Measurements from ENCODE around the gene WASL. TPM values are rescaled to one million over a fixed set of nuclear protein-coding genes. Genes with fewer than 3 reads are reported as not detected.

Gene WASL
- total and polyA plus RNA-seq, 2 of the 13 experiments (the other 11 are each of a cell fraction or from before 2014, with no cell fraction given), result 7.9 to 12.8 TPM

DNA sequence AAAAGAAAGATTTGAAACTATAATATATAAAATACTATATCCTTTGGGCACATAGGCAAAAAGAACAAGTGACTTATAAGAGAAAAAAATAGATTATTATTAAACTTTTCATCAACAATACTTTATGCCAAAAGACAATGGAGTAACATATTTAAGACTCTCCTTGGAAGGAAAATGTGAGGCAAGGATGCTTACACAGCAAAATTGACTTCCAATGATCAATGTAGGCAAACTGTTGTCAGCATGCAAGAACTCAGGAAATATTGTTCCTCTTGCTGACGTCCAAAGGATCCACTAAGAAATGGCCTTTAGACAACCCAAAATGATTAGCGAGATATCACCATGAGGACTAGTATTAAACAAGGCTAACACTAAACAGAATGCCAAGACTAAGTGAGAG lies 116.0 kb downstream of the WASL start:
- FAIRE-seq (no peak), ATAC-seq (no peak), DNase-seq (ENCODE audit: low spot score) (no peak)
- ChIA-PET POLR2A (no interaction called here), CTCF (ENCODE audit: low intra/inter-chr PET ratio, low total read pairs) (no interaction called here)
- intact Hi-C loops (cut with micrococcal nuclease; ENCODE audit: unreplicated experiment), result loop anchor here (5.0 kb wide), 1 partner anchor 164 kb away; no protein-coding TSS in a partner anchor
- no peaks in the 10 kb centered on the region for H3K79me2 ChIP-seq (ENCODE audit: insufficient read depth, low read length)
- H3K9ac ChIP-seq (ENCODE audit: insufficient read depth, low read depth, low read length), result no peak overlapping the region
- H3K9me3 ChIP-seq (ENCODE audit: low read length), result no peaks in the 10 kb centered on the region
- H3K27ac ChIP-seq (ENCODE audit: extremely low read length, insufficient read depth, low read length), result no peak overlapping the region
- WGBS (ENCODE audit: low lambda C conversion rate), result 46% methylated on average over 2 of the region's 2 CpGs
- no peak overlapping the region for H2AFZ ChIP-seq (ENCODE audit: low read length)
- H3K4me3 ChIP-seq (replicated peaks in 1 of 3; ENCODE audit: insufficient read depth in 1 of 3, low read depth in 2 of 3, low read length in 3 of 3), result no peak overlapping the region
- no peaks in the 10 kb centered on the region for H3K4me1 ChIP-seq (ENCODE audit: insufficient read depth, low read length)
- in situ Hi-C loops (cut with HindIII; ENCODE audit: extremely low pct_ligation_motif_present, low pct_unique_long_range_greater_than_20kb), result loop anchor here (10.0 kb wide), 1 partner anchor 232 kb away; no protein-coding TSS in a partner anchor
- H3K36me3 ChIP-seq (replicated peaks in 1 of 2; ENCODE audit: control insufficient read depth in 1 of 2, insufficient read depth in 2 of 2, low read length in 2 of 2), result no peaks in the 10 kb centered on the region
- no peaks in the 10 kb centered on the region for H3K27me3 ChIP-seq (ENCODE audit: control insufficient read depth in 1 of 2, insufficient read depth in 2 of 2, low read length in 2 of 2)
- TF ChIP-seq MAFK (conservative IDR thresholded peaks at IDR 0.05 in 1 of 2, IDR thresholded peaks at IDR 0.05 in 1 of 2; ENCODE audit: low read length in 2 of 2) (peak; percentile 81 to 90), MAFF (IDR thresholded peaks at IDR 0.05; ENCODE audit: low read depth, low read length) (peak; percentile 82), MAFG (CRISPR knock-in tag; IDR thresholded peaks at IDR 0.05) (no peak)
- H3K4me2 ChIP-seq (ENCODE audit: low read depth, low read length), result no peak overlapping the region
- no TSS peak for BruUV-seq (replicated peaks)
- no peaks in the 10 kb centered on the region for H4K20me1 ChIP-seq (ENCODE audit: insufficient read depth, low read length)

Small RNA genes within 50 kb of the gene (small RNA-seq; reads per million reads assigned to genes)
- gene RNU6-11P (ENCODE audit: insufficient read depth in 2 of 3, insufficient read length in 3 of 3, low read depth in 2 of 3, low replicate concordance in 1 of 3), result 0 reads per million in 3 experiments

Other genes starting within 250 kb of the WASL start
- 0.07 and 0.31 TPM in 2 replicates for gene IQUB, start 214.4 kb downstream of the WASL start, total RNA-seq (2016; rRNA removed; fragmentation: Illumina TruSeq; extraction: Trizol)
- gene IQUB, start 214.4 kb downstream of the WASL start, polyA plus RNA-seq (2011; rRNA removed), result 0.10 TPM in 1 of 2 replicates, not detected in the other
- gene NDUFA5, start 191.2 kb downstream of the WASL start, total RNA-seq (2016; rRNA removed; fragmentation: Illumina TruSeq; extraction: Trizol), result 55.9 and 79.6 TPM in 2 replicates
- gene NDUFA5, start 191.2 kb downstream of the WASL start, polyA plus RNA-seq (2011; rRNA removed), result 10.7 and 16.9 TPM in 2 replicates
- not detected in 2 replicates for gene ASB15, start 147.2 kb downstream of the WASL start, total RNA-seq (2016; rRNA removed; fragmentation: Illumina TruSeq; extraction: Trizol)
- gene ASB15, start 147.2 kb downstream of the WASL start, polyA plus RNA-seq (2011; rRNA removed), result not detected in 2 replicates
- gene LMOD2, start 93.1 kb downstream of the WASL start, total RNA-seq (2016; rRNA removed; fragmentation: Illumina TruSeq; extraction: Trizol), result not detected in 2 replicates
- not detected in 2 replicates for gene LMOD2, start 93.1 kb downstream of the WASL start, polyA plus RNA-seq (2011; rRNA removed)
- not detected in 2 replicates for gene HYAL4, start 96.2 kb upstream of the WASL start, total RNA-seq (2016; rRNA removed; fragmentation: Illumina TruSeq; extraction: Trizol)
- gene HYAL4, start 96.2 kb upstream of the WASL start, polyA plus RNA-seq (2011; rRNA removed), result not detected in 2 replicates
- gene SPAM1, start 176.2 kb upstream of the WASL start, total RNA-seq (2016; rRNA removed; fragmentation: Illumina TruSeq; extraction: Trizol), result not detected in 2 replicates
- not detected in 2 replicates for gene SPAM1, start 176.2 kb upstream of the WASL start, polyA plus RNA-seq (2011; rRNA removed)